Measurements from ENCODE around the gene LPAR3.

LPAR3 gene

GRCh38 chr1:84857906-84858305, 35.1 kb downstream of the LPAR3 start:
- no peak for DNase-seq (ENCODE audit: low spot score)

GRCh38 chr1:84856726-84857270, 36.2 kb downstream of the LPAR3 start:
- DNase-seq (ENCODE audit: low spot score): no peak

- DNase-seq (ENCODE audit: low spot score): no peak
Observed at GRCh38 chr1:84855691-84856630, 37.0 kb downstream of the LPAR3 start.

GRCh38 chr1:84855168-84855567, 37.8 kb downstream of the LPAR3 start:
- DNase-seq (ENCODE audit: low spot score): no peak

- peak; percentile 56 for DNase-seq (ENCODE audit: low spot score)
Observed at GRCh38 chr1:84853741-84854721, 39.0 kb downstream of the LPAR3 start.

GRCh38 chr1:84851839-84852238, 41.2 kb downstream of the LPAR3 start:
- no peak for DNase-seq (ENCODE audit: low spot score)

GRCh38 chr1:84849357-84849975, 43.5 kb downstream of the LPAR3 start:
- DNase-seq (ENCODE audit: low spot score): no peak

- DNase-seq (ENCODE audit: low spot score): peak; percentile 82
Observed at GRCh38 chr1:84847253-84848250, 45.5 kb downstream of the LPAR3 start.

GRCh38 chr1:84846387-84846786, 46.6 kb downstream of the LPAR3 start:
- no peak for DNase-seq (ENCODE audit: low spot score)

GRCh38 chr1:84845357-84845756, 47.6 kb downstream of the LPAR3 start:
- no peak for DNase-seq (ENCODE audit: low spot score)

GRCh38 chr1:84844094-84844493, 48.9 kb downstream of the LPAR3 start:
- DNase-seq (ENCODE audit: low spot score): no peak

- DNase-seq (ENCODE audit: low spot score): no peak
Observed at GRCh38 chr1:84842748-84843231, 50.2 kb downstream of the LPAR3 start.

- no peak for DNase-seq (ENCODE audit: low spot score)
Observed at GRCh38 chr1:84841971-84842370, 51.0 kb downstream of the LPAR3 start.

- DNase-seq (ENCODE audit: low spot score): no peak
Observed at GRCh38 chr1:84840346-84840745, 52.7 kb downstream of the LPAR3 start.

- DNase-seq (ENCODE audit: low spot score): no peak
Observed at GRCh38 chr1:84839544-84839943, 53.5 kb downstream of the LPAR3 start.

GRCh38 chr1:84836145-84836544, 56.9 kb downstream of the LPAR3 start:
- no peak for DNase-seq (ENCODE audit: low spot score)

GRCh38 chr1:84835169-84835568, 57.8 kb downstream of the LPAR3 start:
- no peak for DNase-seq (ENCODE audit: low spot score)

GRCh38 chr1:84834419-84835064, 58.5 kb downstream of the LPAR3 start:
- peak; percentile 2 for DNase-seq (ENCODE audit: low spot score)

GRCh38 chr1:84833194-84833593, 59.8 kb downstream of the LPAR3 start:
- DNase-seq (ENCODE audit: low spot score): no peak

- no peak for DNase-seq (ENCODE audit: low spot score)
Observed at GRCh38 chr1:84830136-84830535, 62.9 kb downstream of the LPAR3 start.

Measured in SW480 (cell line).